Central memory CD4-positive, alpha-beta T cell (primary cell): ENCODE data around the gene NUDT5.
A peak's percentile ranks its signal among the peaks of the same experiment; 100 is the strongest.
"Not testable (repeated sequence)": the region's sequence is repeated elsewhere in the genome, so short reads cannot be mapped to it uniquely, and the experiment has no call there.

Experiments
- DNase-seq: peaks from one replicate; pipeline ENCODE4 v3.0.0; 2022
- total RNA-seq, 3 experiments: gene quantifications; one replicate each; lab custom pipeline; 2026; lab: John Stamatoyannopoulos, UW

NUDT5 gene
- total RNA-seq, result 24.1 to 113 (median 73.1) reads per million in 3 experiments

DNA sequence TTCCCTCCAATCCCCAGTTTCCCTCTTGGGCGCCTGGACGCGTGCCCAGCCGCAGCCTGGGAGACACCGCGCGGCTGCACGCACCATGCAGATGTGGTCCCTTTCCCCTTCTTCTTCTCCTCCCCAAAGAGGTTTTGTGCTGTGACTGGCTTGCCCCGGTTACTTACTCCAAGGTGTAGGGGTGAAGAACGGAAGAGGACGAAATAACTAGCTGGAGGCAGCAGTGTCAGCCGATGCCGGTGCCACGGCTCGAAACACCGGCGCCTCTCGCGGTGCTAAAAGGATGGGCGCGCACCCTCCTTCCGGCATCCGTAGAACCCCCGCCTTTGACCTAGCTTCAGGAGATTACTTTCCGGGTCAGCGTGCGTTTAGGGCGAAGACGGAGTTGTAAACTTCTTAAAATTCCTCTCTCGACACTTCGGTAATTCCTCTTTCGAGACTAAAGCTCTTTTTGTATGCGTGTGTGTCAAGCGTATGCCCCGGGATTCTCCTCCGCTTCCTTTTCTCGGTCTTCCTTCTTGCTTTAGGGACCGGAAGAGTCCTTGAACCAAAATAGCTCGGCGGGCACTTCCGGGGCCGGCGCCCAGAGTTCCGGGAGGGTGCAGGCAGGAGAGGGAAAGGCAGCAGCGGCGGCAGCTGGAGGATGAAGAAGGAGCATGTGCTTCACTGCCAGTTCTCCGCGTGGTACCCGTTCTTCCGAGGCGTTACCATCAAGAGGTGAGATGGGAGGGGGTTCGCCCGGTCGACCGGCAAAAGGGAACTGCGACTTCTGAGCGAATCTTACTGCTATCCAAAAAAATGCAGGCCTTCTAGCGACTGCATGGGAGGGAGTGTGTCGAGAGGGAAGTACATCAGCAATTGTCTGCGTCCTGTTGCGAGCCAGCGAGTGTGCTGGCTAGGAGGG lies at the start of gene NUDT5, which contains the start of gene CDC123:
Gene NUDT5 (minus strand): TSS at position 289 of the 904 bp plus-strand sequence. CDS start 9,600 bp downstream, outside the sequence.
Gene CDC123 (plus strand): TSS at position 586 of the 904 bp plus-strand sequence. CDS start 58 bp downstream, at position 644.
- peak; percentile 86 for DNase-seq

DNA sequence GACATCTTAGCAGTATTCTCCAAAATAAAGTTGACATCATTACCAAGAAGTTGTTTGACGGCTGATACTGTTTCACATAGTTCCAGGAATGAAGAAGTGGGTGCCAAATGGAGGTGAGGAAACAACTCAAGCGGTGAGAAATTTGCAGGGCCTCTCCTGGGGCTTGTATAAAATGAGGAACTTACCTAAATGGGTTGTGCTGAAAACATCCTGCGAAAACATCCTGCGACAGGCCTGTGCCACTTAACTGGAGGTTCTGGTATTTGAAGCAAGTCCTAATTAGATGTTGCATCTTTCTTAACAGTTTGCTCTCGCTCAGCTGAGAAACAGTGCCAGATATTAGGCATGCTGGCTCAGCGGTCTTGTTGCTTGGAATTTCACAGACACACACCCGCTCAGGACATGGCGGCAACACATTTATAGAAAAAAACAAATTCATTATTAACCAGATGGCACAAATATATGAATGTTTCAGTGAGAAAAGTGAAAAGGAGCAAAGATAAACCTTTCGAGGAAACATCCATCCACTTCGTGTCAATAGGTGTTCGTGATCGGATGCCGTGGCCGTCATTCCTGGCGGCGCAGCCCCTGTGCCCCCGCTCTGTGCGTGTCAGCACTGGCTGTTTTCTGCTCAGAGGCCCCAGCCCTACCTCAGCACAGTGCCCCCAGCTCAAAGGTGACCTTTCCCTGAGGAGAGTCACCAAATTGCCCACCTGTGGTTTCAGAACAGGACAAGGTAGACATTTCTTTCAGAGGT lies 48.4 kb upstream of the NUDT5 start:
- DNase-seq, result no peak

DNA sequence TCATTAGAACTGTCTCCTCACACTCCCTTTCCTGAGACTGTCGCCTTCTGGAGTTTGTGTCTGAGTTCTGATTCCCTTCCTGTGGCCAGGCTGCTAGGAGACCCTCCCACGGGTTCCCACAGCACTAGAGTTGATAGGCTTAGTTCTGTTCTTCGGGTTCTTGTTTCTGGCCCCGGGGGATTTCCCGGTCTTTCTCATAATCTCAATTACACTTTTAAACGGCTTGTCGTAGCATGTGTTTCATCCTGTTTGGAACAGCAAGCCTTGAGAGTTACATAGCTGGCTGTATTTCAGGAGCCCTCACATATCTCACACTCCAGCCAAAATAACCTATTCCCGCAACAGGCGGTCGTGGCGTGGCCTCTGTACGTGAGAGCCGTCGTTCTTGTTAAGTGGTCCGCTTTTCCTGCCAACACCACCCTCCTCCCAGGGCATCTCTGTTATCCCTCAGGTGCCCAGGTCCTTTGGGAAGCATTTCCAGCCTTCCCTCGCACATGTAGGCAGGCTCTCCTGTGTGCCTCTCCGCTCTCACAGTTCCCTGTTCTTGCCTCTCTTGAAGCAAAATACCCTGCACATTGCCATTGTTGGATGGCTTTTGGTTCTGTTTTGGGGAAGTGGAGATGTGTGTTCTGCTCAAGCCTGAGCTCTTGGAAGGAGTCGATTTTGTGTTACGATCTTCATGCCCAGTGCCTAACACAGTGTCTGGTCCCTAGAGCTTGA lies 46.3 kb upstream of the NUDT5 start:
- no peak for DNase-seq

DNA sequence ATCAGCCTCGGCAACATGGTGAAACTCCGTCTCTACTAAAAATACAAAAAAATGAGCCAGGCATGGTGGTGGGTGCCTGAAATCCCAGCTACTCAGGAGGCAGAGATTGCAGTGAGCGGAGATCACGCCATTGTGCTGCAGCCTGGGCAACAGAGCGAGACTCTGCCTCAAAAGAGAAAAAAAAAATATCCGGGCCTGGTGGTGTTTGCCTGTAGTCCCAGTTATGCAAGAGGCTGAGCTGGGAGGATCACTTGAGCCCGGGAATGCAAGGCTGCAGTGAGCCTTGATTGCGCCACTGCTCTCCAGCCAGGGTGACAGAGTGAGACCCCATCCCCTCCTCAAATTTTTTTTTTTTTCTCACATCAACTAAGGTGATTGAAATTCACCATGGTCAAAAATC lies 43.1 kb upstream of the NUDT5 start:
- no peak for DNase-seq

DNA sequence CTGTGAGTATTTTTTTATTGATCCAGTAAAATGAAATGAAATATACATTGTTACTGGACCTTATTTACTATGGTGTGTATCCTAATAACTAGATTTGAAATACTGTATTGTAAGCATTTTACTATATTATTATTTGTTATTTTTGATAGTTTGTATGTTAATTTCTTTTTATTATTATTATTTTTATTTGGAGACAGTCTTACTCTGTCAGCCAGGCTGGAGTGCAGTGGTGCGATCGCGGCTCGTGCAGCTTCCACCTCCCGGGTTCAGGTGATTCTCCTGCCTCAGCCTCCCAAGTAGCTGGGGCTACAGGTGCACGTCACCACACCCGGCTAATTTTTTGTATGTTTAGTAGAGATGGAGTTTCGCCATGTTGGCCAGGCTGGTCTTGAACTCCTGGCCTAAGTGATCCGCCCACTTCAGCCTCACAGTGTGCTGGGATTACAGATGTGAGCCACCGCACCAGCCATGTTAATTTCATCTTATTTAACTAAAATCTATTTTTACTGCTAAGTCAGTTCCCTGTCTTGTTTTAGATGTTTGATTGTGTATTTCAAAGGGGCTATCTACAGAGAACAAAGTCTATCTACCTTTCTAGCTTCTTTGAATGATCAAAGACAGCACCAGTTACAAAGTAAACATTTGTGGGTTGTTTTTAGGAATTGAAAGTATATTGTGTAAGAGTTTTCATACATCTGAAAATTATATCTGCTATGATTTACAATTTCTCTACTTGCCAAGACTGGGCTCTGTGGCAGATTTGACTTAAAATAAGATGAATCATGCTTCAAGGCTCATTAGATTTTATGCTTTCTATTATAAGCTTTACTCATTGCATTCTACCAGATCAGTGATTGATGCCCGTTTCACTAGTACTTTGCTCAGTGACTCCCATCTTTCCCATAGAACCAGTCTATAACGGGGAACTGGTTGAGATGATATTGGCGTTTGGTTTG lies 41.9 kb upstream of the NUDT5 start:
- no peak for DNase-seq

DNA sequence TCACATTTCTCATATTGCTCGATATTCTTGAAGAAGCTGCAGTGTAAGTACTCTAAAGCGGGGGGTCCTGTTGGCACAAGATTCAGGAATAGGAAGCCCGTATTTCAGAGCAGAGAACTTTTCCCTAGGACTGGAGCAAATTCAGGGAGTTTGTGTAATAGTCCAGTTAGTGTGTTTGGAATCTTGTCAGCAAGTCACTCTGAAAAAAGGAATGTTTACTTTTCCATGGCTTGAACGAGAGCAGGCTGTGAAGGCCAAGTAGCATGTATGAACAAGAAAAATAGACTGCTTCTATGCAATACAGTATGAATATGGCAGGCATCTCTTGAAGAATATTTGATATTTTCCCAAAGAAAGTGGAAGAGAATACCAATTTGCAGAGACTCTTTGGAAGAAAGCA lies 40.1 kb upstream of the NUDT5 start:
- DNase-seq, result no peak

DNA sequence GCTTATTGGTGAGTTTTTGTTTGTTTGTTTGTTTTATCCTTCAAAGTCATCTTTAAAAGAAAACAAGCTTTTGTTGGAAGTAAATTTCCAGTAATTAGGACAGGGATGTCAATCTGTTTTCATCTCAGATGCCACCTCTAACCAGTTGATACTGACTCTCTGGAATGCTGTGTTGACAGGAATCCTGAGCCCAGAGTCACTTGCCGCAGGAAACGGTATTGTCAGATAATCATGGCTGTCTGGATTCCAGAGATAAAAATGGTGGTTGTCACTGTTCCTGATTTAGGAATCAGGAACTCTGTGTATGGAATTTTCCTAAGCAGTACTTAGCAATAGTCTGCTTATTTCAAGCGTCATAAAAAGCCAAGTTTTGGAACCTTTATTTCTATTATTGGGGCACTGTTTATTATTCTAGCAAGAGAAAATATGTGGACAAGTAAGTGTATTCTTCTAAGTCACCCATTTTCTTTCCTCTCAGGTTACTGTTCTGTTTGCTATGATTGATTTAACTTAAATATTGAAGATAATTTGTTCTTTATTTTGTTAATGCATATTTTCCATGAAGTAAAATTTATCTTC lies 39.5 kb upstream of the NUDT5 start:
- no peak for DNase-seq

DNA sequence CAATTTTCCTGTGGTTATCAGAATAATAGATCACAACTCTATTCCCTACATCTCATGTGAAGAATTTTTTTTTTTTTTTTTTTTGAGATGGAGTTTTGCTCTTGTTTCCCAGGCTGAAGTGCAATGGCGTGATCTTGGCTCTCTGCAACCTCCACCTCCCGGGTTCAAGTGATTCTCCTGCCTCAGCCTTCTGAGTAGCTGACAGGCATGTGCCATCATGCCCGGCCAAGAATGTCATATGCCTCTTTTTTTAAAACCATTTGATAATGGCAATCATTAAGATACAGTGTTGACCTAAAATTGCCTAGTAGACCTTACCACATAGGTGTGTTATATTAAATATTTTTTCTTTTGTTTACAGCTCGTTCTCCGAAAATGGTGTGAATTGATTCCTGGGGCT lies 39.0 kb upstream of the NUDT5 start:
- DNase-seq, result not testable (repeated sequence)

DNA sequence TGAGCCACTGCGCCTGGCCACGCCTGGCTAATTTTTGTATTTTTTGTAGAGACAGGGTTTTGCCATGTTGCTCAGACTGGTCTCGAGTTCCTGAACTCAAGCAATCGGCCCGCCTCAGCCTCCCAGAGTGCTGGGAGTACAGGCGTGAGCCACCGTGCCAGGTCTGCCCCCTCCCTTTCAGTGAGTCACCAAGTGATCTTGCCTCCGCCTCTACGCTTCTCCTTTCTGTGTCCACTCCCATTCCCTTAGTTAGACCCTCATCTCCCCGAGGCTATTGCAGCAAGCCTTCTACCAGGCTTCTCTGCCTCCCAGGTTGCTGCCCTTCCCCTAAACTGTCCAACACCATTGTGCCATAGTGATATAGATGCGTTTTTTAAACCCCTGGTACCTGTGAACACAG lies 33.2 kb upstream of the NUDT5 start:
- DNase-seq, result no peak

DNA sequence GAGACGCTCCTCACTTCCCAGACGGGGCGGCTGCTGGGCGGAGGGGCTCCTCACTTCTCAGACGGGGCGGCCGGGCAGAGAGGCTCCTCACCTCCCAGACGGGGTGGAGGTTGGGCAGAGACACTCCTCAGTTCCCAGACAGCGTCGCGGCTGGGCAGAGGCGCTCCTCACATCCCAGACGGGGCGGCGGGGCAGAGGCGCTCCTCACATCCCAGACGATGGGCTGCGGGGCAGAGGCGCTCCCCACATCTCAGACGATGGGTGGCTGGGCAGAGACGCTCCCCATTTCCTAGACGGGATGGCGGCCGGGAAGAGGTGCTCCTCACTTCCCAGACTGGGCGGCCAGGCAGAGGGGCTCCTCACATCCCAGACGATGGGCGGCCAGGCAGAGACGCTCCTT lies 30.7 kb upstream of the NUDT5 start:
- DNase-seq, result not testable (repeated sequence)

DNA sequence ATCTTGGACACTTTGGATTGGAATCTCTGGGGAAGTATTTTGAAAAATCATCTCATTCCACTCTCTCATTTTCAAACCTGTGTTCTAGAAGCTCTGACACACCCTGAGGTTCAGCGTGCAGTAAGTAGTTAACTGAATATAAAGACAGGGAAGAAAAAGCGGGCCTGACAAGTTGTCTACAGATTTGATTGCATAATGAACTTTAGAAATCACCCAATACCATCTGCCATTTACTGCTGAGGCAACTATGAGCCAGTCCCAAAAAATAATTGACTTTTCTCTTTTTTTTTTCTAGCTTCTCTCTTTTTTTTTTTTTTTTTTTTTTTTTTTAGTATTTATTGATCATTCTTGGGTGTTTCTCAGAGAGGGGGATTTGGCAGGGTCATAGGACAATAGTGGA lies 29.8 kb upstream of the NUDT5 start:
- no peak for DNase-seq

DNA sequence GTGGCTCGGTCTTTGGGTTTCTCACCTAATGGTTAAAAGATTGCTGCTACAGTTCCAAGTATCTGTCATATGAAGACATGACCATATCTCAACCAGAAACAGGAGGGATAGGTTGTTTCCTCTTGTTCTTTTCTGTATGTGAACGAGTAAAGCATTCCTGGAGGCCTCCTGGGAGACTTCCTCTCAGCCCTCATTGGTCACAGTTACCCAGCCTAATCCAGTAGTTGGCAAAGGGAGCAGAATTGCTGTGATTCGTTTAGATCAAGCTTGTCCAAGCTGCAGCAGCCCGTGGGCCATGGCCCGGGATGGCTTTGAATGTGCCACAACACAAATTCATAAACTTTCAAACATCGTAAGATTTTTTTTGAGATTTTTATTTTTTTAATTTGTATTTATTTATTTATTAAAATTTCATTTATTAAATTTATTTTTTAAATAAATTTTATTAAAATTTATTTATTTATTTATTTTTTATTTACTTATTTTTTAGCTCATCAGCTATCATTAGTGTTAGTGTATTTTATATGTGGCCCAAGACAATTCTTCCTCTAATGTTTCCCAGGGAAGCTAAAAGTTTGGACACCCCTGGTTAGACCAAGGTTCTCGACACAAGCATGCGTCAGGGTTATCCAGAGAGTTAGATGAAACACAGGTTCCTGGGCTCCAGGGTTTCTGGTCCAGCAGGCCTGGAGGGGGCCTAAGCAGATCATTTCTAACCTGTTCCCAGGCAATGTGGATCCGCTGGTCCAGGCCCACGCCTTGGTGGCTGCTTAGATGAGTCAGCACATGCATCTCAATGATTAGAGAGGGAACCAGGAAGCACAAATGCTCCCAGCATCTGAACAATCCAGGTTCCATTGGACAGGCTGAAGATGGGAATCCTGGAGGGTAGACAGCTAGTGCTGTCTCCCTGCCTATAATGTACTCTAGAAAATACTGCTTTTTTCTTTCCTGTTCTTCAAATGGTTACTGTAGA lies 25.9 kb upstream of the NUDT5 start:
- DNase-seq, result no peak

DNA sequence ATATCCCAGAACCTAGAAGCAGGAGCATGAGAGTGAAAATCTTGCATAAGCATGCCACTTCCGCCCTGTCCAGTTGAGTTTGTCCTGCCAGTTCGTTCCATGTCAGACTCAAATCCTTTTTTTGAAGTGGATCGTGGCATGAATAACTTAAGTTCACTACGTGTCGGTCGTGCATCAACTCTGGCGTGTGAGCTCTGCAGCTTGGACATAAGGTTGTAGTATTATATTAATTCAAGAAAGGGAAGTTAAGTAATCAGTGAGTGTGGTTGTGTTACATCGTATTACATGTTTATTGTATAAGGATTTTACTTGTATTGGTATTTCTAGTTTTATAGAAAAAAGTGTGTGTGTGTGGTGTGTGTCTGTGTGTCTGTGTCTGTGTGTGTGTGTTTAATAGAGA lies 23.3 kb upstream of the NUDT5 start:
- DNase-seq, result no peak

DNA sequence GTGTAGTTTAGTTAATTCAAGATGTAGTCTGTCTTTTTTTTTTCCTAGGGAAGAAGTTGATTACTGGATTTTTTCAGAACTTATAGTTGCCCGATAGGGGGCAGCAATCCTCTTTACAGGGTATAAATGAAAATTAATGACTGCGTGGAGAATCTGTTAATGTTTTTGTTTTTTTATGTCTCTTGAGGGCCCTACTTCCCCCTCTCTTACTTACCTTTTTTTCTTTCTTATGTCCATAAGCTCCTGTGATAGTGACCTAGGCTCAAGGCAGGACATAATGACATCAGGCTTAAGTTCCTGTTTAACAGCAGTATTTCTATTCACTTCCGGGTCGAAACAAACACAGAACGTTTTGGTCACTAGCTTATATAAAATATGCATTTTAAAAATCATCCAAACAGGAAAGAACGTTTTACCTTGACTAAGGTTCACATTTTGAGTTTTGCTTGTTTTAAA lies 19.1 kb upstream of the NUDT5 start:
- peak; percentile 41 for DNase-seq

DNA sequence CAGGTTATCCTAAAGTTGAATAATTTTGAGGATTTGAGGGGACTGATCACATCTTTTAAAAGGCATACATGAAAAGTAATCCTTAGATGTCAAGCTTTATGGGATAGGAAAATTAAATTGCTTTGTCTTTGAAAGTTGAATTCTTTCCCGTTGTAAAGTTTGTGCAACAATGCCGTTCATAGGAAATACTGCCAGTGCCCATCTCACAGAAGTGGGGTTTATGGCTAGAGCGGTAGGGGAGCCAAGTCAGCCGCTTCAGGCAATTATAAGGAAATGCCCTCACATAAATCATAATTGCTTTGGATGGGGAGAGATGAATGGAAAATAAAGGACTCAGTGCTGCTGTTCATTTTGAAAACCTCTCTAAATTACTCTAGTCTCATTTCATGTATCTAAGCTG lies 18.4 kb upstream of the NUDT5 start:
- no peak for DNase-seq

DNA sequence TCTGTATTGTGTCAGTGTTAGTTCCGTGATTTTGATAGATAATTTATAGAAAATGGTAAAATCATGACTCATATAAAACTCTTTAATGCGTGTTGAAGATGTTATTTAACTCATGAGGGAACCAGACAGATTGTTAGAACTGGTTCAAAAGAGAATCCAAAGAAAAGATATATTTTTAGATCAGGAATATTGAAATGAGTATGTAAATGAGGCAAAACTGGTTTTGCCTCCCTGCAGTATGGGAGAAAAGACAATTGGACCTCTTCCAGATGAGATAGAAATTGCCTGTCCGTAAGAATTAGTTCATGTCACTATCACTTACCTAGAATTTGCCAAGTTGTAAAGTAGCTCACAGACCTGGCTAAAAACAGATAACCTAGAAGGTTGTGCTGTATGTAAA lies 17.9 kb upstream of the NUDT5 start:
- no peak for DNase-seq

DNA sequence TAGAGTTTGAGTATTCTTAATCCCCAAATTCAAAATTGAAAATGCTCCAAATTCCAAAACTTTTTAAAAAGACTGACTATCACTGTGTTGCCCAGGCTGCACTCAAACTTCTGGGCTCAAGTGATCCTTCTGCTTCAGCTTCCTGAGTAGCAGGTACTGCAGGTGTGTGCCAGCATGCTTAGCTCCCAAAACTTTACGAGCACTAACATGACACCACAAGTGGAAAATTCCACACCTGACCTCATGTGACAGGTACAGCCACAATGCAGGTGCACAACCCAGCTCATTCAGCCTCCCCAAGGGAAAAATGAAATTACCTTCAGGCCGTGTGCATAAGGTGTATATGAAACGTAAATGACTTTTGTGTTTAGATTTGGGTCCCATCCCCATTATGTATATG lies 16.8 kb upstream of the NUDT5 start:
- no peak for DNase-seq

DNA sequence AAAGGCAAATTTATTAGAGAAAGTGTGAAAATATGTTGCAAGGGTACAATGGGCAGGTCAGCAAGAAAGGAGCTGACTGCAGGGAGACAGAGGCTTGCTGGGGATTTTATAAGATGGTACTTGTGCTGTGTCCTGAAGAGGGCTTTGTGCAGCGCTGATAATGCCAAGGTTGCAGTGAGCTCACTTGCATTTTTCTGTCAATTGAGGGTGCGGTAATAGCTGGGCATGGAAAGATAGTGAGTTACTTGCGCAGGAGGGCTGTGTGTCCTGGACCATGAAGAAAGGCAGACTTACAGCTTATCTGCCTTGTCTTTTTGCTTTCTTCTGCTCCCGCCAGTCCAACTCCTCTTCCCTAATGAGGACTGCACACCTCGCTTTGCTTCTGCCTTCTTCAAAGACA lies 12.8 kb upstream of the NUDT5 start:
- DNase-seq, result no peak

DNA sequence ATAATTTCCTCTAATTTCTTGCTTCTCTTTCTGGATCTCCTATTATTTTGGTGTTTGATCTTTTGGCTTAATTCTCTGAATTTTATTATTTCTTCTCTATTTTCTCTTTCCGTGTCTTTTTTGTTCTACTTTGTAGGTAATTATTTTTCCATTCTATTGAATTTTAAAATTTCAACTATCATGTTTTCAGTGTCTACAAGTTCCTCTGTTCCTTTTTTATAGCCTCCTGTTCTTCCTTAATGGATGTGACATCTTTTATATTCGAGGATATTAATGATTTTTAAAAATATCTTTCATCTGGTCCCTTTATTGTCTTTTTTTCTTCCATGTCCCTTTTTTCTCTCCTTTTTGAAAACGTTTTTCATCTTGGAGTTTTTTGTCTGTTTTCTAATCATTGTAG lies 11.4 kb upstream of the NUDT5 start:
- DNase-seq, result no peak

DNA sequence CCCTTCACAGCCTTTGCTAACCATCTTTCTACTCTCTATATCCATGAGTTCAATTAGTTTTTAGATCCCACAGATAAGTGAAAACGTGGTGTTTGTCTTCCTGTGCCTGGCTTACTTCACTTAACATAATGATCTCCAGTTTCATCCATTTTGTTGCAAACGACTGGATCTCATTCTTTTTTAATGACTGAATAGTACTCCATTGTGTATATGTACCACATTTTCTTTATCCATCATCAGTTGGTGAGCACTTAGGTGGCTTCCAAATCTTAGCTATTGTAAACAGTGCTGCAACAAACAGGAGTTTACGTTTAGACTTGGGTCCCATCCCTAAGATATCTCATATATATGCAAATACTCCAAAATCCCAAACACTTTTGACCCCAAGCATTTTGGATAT lies 9.4 kb upstream of the NUDT5 start:
- DNase-seq, result no peak
